ENCODE data around the gene ULK4.

The ULK4 gene

DNA sequence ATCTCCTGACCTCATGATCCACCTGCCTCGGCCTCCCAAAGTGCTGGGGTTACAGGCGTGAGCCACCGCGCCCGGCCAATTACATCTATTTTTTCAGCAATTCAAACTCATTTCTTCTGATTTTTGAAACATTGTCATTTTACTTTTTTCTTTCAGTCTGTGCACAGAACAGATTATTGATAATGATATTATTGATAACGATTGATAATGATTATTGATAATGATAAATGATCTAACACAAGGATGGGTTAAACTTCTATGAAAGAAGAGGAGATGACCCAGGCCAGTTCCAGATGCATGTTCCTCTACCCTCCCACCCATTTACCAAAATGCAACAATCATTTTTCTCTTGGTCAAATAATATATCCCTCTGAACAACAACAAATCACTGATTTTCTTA is 644.6 kb downstream of the ULK4 start:
- no peak for TF ChIP-seq CTCF (conservative IDR thresholded peaks at IDR 0.05; ENCODE audit: low read length)
- H3K4me3 ChIP-seq (ENCODE audit: low read length), result no peak overlapping the region
- no peak for DNase-seq (ENCODE audit: low read depth)

GRCh38 chr3:41315126-41315525 is 646.8 kb downstream of the ULK4 start:
- DNase-seq (ENCODE audit: low read depth), result no peak
- no peak overlapping the region for H3K4me3 ChIP-seq (ENCODE audit: low read length)
- no peak for TF ChIP-seq CTCF (conservative IDR thresholded peaks at IDR 0.05; ENCODE audit: low read length)

- DNase-seq (ENCODE audit: low read depth), result no peak
- TF ChIP-seq CTCF (conservative IDR thresholded peaks at IDR 0.05; ENCODE audit: low read length), result no peak
- no peak overlapping the region for H3K4me3 ChIP-seq (ENCODE audit: low read length)
Measured at GRCh38 chr3:41308119-41308518, 653.8 kb downstream of the ULK4 start.

GRCh38 chr3:41307065-41307464 is 654.8 kb downstream of the ULK4 start:
- no peak for DNase-seq (ENCODE audit: low read depth)
- no peak for TF ChIP-seq CTCF (conservative IDR thresholded peaks at IDR 0.05; ENCODE audit: low read length)
- H3K4me3 ChIP-seq (ENCODE audit: low read length), result no peak overlapping the region

DNA sequence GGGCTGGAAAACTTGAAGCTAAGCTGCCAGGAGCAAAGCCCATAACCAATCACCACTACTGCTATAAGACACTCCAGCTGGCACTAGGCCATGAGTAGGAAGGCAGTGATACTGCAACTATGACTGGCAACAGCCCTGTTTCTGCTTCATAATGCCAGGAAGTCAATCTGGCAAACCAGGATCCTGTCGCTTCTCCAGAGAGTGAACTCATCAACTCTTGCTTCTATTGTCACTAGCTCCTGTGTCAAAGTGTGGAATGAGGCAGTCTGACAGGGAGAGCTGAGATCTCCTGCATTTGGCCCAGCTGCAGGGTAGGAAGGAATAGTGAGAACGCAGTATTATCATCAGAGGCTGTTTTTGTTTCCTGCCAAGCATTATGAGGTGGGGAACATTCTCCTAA is 657.3 kb downstream of the ULK4 start:
- no peak overlapping the region for H3K4me3 ChIP-seq (ENCODE audit: low read length)
- no peak for TF ChIP-seq CTCF (conservative IDR thresholded peaks at IDR 0.05; ENCODE audit: low read length)
- DNase-seq (ENCODE audit: low read depth), result peak; percentile 22

GRCh38 chr3:41302295-41302694 is 659.6 kb downstream of the ULK4 start:
- H3K4me3 ChIP-seq (ENCODE audit: low read length), result no peak overlapping the region
- TF ChIP-seq CTCF (conservative IDR thresholded peaks at IDR 0.05; ENCODE audit: low read length), result no peak
- no peak for DNase-seq (ENCODE audit: low read depth)

DNA sequence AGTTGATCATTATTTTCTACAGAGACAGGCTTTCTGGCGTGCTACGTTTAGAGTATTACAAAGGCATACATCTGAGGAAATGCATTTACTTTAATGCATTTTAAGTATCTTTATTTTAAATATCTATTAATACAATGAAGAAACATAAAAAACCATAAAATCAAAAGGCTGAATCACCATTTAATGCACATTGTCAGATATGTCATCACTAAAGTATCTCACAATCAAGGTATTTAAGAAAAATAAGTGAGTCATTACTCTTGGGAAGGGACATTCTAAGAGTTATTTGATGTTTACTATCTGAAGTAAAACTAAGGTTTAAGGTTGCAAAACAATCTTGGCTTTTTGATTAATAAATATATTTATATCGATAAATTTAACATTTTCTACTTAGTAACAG is 660.4 kb downstream of the ULK4 start:
- no peak for TF ChIP-seq CTCF (conservative IDR thresholded peaks at IDR 0.05; ENCODE audit: low read length)
- no peak for DNase-seq (ENCODE audit: low read depth)
- no peak overlapping the region for H3K4me3 ChIP-seq (ENCODE audit: low read length)

All from AG10803 (cell line).